Panc1 (cell line): ENCODE measurements around the gene ANKEF1. TPM values are rescaled to one million over a fixed set of nuclear protein-coding genes. Genes with fewer than 3 reads are reported as not detected.

ENCODE experiments used
- ATAC-seq: fragments of 200-7000 bp; cut with Tn5 transposase; 2 replicates; pipeline ENCODE4 v1.9.1; 2020; ENCODE audit warnings: mild to moderate bottlenecking, moderate library complexity
- BruUV-seq: library from RNA; stranded (reverse); fragments of 400-500 nt; replicated peaks from 2 replicates; lab custom pipeline; 2021; lab: Mats Ljungman, UMichigan
- CTCF ChIA-PET: fragments of 300-600 bp; sonication (Branson Sonifier 250); formaldehyde crosslinking; loops from one replicate; lab custom pipeline; 2022; ENCODE audit warnings: antibody characterized with exemption; lab: Charles Lee
- POLR2A ChIA-PET: fragments of 300-600 bp; sonication (Branson Sonifier 250); formaldehyde crosslinking; loops from one replicate; lab custom pipeline; 2022; ENCODE audit warnings: antibody characterized with exemption; lab: Charles Lee
- DNase-seq: peaks from one replicate; pipeline ENCODE4 v3.0.0-alpha.2; 2010; ENCODE audit warnings: low read depth, low spot score
- H3K27ac ChIP-seq: 2 replicates; pipeline ENCODE4 v1.5.1; 2011; ENCODE audit warnings: mild to moderate bottlenecking, low read length, inconsistent platforms
- H3K27me3 ChIP-seq: fragments of 200-500 bp; sonication (Bioruptor generic); 2 replicates; pipeline ENCODE4 v1.6.0; 2014; ENCODE audit warnings: low read length, inconsistent platforms; ENCODE audit not compliant: control insufficient read depth, insufficient read depth
- H3K36me3 ChIP-seq: fragments of 200-500 bp; sonication (Bioruptor generic); 2 replicates; pipeline ENCODE4 v1.5.1; 2014; ENCODE audit warnings: inconsistent platforms, mild to moderate bottlenecking, low read length, moderate library complexity; ENCODE audit not compliant: control insufficient read depth, insufficient read depth
- H3K4me1 ChIP-seq: 2 replicates; pipeline ENCODE4 v1.5.1; 2011; ENCODE audit warnings: inconsistent platforms, mild to moderate bottlenecking, low read length, moderate library complexity; ENCODE audit not compliant: control insufficient read depth, insufficient read depth
- H3K4me3 ChIP-seq, 2 experiments: 2 replicates each; pipeline ENCODE4 v1.5.1; 2011 to 2012; ENCODE audit warnings: low read depth in 2 of 2, low read length in 2 of 2, mild to moderate bottlenecking in 2 of 2, inconsistent platforms in 1 of 2, moderate library complexity in 1 of 2
- H3K9me3 ChIP-seq: fragments of 200-500 bp; sonication (Bioruptor generic); 2 replicates; pipeline ENCODE4 v1.5.1; 2014; ENCODE audit warnings: low read depth, mild to moderate bottlenecking, inconsistent platforms, low read length, moderate library complexity; ENCODE audit not compliant: control insufficient read depth, insufficient read depth
- CTCF ChIP-seq: fragments of 450-650 bp; IDR thresholded peaks from 2 replicates; pipeline ENCODE4 v1.5.1; 2017; ENCODE audit warnings: mild to moderate bottlenecking
- POLR2AphosphoS5 ChIP-seq: IDR thresholded peaks from 2 replicates; pipeline ENCODE4 v1.6.1; 2012; ENCODE audit warnings: mild to moderate bottlenecking, low read depth, low read length, moderate library complexity
- REST ChIP-seq, 2 experiments: IDR thresholded peaks; 2 replicates each; pipeline ENCODE4 v1.6.1; 2011 to 2012; ENCODE audit warnings: low read depth in 2 of 2, control low read depth in 1 of 2, low read length in 1 of 2, mild to moderate bottlenecking in 1 of 2, moderate library complexity in 1 of 2; ENCODE audit not compliant: insufficient read depth in 1 of 2
- SIN3A ChIP-seq: IDR thresholded peaks from 2 replicates; pipeline ENCODE4 v1.6.1; 2012; ENCODE audit warnings: low read depth, mild to moderate bottlenecking, low read length, moderate library complexity, borderline replicate concordance; ENCODE audit not compliant: insufficient read depth
- TCF7L2 ChIP-seq: IDR thresholded peaks from 2 replicates; pipeline ENCODE4 v1.6.1; 2011; ENCODE audit warnings: mild to moderate bottlenecking, low read depth, low read length, inconsistent platforms
- in situ Hi-C: cut with HindIII; loops from 2 replicates; pipeline ENCODE4 v1.10.0; 2016; ENCODE audit warnings: low sequenced_read_pairs, low pct_unique_long_range_greater_than_20kb
- intact Hi-C: fragments of 100-400 bp; cut with micrococcal nuclease; formaldehyde crosslinking; loops from one replicate; pipeline ENCODE4 v1.10.0; 2022; ENCODE audit not compliant: unreplicated experiment
- total RNA-seq: library from RNA; stranded (reverse); gene quantifications from one replicate; pipeline ENCODE4 v1.2.1, GENCODE V29; 2021; ENCODE audit not compliant: unreplicated experiment

The ANKEF1 gene
- total RNA-seq, 1 experiment from 2014 or later, result 6.3 TPM

GRCh38 chr20:10067321-10067720 is 32.5 kb downstream of the ANKEF1 start:
- intact Hi-C loops, result no loop called here
- ChIA-PET CTCF (no interaction called here), POLR2A (no interaction called here)
- in situ Hi-C loops, result no loop called here
- Histone ChIP-seq H3K27ac (no peak overlapping the region), H3K27me3 (no peaks in the 10 kb centered on the region), H3K36me3 (no peaks in the 10 kb centered on the region), H3K4me1 (no peaks in the 10 kb centered on the region), H3K9me3 (no peaks in the 10 kb centered on the region), H3K4me3 (no peak overlapping the region)
- ATAC-seq, result no peak
- no TSS peak for BruUV-seq
- DNase-seq, result no peak
- no peak for TF ChIP-seq TCF7L2
- TF ChIP-seq CTCF, result no peak
- TF ChIP-seq REST (IDR thresholded peaks at IDR 0.05; ENCODE audit: insufficient read depth in 1 of 2, low read depth in 2 of 2, low read length in 1 of 2), result no peak
- no peak for TF ChIP-seq POLR2AphosphoS5
- TF ChIP-seq SIN3A, result no peak

- ATAC-seq (peak; percentile 66; the same call in 1 of the 2 replicates), DNase-seq (peak; percentile 85)
- ChIA-PET CTCF (no interaction called here), POLR2A (no interaction called here)
- no peaks in the 10 kb centered on the region for H3K9me3 ChIP-seq
- H3K36me3 ChIP-seq, result no peaks in the 10 kb centered on the region
- H3K4me1 ChIP-seq, result no peaks in the 10 kb centered on the region; the same call in 1 of the 2 replicates
- intact Hi-C loops, result no loop called here
- H3K27ac ChIP-seq, result no peak overlapping the region
- in situ Hi-C loops, result no loop called here
- no TSS peak for BruUV-seq
- TF ChIP-seq CTCF (no peak), POLR2AphosphoS5 (no peak), SIN3A (no peak), REST (IDR thresholded peaks at IDR 0.05; ENCODE audit: insufficient read depth in 1 of 2, low read depth in 2 of 2, low read length in 1 of 2) (no peak), TCF7L2 (no peak)
- no peaks in the 10 kb centered on the region for H3K27me3 ChIP-seq
- H3K4me3 ChIP-seq, result no peak overlapping the region
Measured at GRCh38 chr20:10074513-10074912, 39.7 kb downstream of the ANKEF1 start.
